HL-60 (cell line): ENCODE data around the gene ZNF211.

ENCODE experiments used
- DNase-seq, 2 experiments: peaks; one replicate each; pipeline ENCODE4 v3.0.0-alpha.2; 2010 to 2020; ENCODE audit warnings: low read depth in 1 of 2, low spot score in 1 of 2
- H3K27ac ChIP-seq: fragments of 250-450 bp; sonication (Bioruptor Pico); replicated peaks from 2 replicates; pipeline ENCODE4 v1.5.1; 2020; ENCODE audit warnings: mild to moderate bottlenecking, moderate library complexity
- H3K27me3 ChIP-seq: fragments of 250-450 bp; sonication (Bioruptor Pico); 2 replicates; pipeline ENCODE4 v1.5.1; 2021; ENCODE audit warnings: mild to moderate bottlenecking, moderate library complexity; ENCODE audit not compliant: insufficient read depth, poor library complexity, severe bottlenecking
- H3K4me3 ChIP-seq: replicated peaks from 2 replicates; pipeline ENCODE4 v1.5.1; 2011; ENCODE audit warnings: mild to moderate bottlenecking, control low read depth, low read length; ENCODE audit not compliant: insufficient read depth
- GABPA ChIP-seq: IDR thresholded peaks from 2 replicates; pipeline ENCODE4 v1.6.1; 2012; ENCODE audit warnings: low read depth
- POLR2AphosphoS5 ChIP-seq: IDR thresholded peaks from 2 replicates; pipeline ENCODE4 v1.6.1; 2012; ENCODE audit warnings: low read depth
- SPI1 ChIP-seq: IDR thresholded peaks from 2 replicates; pipeline ENCODE4 v1.6.1; 2012; ENCODE audit warnings: low read depth, mild to moderate bottlenecking, borderline replicate concordance
- TF ChIP-seq, protein P1 (sequence below): IDR thresholded peaks from 2 replicates; pipeline ENCODE4 v1.6.1; 2012; ENCODE audit warnings: low read depth; ENCODE audit not compliant: insufficient replicate concordance
- TF ChIP-seq, protein P2 (sequence below): IDR thresholded peaks from one replicate; pipeline ENCODE4 v1.5.1; 2011; ENCODE audit warnings: low read length, control low read depth, inconsistent platforms; ENCODE audit not compliant: insufficient read depth

Gene ZNF211

DNA sequence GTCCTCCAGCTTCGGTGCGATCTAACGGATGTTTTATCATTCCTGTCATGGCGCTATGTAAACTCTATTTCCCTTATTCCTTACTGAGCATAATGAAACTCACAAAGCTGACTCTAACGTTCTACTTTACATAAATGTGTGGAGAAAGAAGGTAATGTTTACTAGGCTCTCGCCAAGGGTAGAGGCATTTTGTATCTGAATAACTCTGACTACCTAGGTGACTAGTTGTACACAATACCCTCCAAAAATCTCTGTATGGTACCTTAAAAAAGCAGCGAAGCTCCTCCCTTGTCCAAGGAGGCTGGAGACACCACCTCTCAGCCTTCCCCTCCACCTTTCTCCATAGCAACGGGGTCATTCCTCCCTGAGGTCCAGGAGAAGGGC lies 33.6 kb upstream of the ZNF211 start:
- Histone ChIP-seq H3K27ac (peak overlapping the region; percentile 78; the same call in 1 of the 2 replicates), H3K27me3 (no peaks in the 10 kb centered on the region), H3K4me3 (peak overlapping the region; percentile 99)
- DNase-seq, result no peak
- TF ChIP-seq POLR2AphosphoS5 (no peak), GABPA (no peak), SPI1 (no peak)
- TF ChIP-seq, protein P1, sequence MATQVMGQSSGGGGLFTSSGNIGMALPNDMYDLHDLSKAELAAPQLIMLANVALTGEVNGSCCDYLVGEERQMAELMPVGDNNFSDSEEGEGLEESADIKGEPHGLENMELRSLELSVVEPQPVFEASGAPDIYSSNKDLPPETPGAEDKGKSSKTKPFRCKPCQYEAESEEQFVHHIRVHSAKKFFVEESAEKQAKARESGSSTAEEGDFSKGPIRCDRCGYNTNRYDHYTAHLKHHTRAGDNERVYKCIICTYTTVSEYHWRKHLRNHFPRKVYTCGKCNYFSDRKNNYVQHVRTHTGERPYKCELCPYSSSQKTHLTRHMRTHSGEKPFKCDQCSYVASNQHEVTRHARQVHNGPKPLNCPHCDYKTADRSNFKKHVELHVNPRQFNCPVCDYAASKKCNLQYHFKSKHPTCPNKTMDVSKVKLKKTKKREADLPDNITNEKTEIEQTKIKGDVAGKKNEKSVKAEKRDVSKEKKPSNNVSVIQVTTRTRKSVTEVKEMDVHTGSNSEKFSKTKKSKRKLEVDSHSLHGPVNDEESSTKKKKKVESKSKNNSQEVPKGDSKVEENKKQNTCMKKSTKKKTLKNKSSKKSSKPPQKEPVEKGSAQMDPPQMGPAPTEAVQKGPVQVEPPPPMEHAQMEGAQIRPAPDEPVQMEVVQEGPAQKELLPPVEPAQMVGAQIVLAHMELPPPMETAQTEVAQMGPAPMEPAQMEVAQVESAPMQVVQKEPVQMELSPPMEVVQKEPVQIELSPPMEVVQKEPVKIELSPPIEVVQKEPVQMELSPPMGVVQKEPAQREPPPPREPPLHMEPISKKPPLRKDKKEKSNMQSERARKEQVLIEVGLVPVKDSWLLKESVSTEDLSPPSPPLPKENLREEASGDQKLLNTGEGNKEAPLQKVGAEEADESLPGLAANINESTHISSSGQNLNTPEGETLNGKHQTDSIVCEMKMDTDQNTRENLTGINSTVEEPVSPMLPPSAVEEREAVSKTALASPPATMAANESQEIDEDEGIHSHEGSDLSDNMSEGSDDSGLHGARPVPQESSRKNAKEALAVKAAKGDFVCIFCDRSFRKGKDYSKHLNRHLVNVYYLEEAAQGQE, result no peak
- TF ChIP-seq, protein P2, sequence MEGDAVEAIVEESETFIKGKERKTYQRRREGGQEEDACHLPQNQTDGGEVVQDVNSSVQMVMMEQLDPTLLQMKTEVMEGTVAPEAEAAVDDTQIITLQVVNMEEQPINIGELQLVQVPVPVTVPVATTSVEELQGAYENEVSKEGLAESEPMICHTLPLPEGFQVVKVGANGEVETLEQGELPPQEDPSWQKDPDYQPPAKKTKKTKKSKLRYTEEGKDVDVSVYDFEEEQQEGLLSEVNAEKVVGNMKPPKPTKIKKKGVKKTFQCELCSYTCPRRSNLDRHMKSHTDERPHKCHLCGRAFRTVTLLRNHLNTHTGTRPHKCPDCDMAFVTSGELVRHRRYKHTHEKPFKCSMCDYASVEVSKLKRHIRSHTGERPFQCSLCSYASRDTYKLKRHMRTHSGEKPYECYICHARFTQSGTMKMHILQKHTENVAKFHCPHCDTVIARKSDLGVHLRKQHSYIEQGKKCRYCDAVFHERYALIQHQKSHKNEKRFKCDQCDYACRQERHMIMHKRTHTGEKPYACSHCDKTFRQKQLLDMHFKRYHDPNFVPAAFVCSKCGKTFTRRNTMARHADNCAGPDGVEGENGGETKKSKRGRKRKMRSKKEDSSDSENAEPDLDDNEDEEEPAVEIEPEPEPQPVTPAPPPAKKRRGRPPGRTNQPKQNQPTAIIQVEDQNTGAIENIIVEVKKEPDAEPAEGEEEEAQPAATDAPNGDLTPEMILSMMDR, result no peak

DNA sequence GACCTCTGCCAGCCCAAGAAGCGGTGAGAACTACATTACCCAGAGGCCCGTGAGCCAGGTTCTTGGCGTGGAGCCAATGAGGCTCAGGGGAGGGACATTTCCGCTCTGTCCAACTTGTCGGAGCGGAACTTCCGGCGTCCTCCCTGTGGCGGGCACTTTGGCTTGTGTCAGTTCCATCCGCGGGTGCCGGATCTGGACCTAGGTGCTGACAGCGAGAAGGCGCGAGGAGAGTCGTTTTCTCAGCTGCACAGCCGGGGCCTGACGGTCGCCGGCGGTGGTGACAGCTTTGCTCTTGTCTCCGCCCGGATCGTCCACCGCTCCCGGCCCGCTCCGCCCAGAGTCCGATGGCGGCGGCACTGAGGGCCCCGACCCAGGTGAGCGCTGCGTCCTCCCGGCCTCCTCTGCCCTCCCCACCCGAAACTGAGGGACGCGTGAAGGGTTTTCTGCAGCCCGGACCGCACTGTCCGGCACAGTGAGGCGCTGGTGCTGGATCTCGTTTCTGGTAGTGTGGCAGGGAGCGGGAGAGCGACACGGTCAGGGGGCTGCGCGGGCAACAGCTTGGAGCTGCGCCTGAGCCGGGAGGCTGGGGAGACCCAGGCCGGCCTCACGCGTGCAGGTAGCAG lies 33.1 kb upstream of the ZNF211 start, which contains the start of gene ZNF530:
Gene ZNF530, plus strand, starts transcription at position 125 of the 623 bp plus-strand sequence. CDS start 4,461 bp downstream, outside the sequence.
- TF ChIP-seq SPI1 (peak; percentile 38; the same call in 1 of the 2 replicates), GABPA (peak; percentile 95), POLR2AphosphoS5 (peak; percentile 86)
- TF ChIP-seq, protein P1, result no peak
- TF ChIP-seq, protein P2, result no peak
- peak; percentile 90 to 96 for DNase-seq
- Histone ChIP-seq H3K4me3 (peak within 1 kb of the TSS; percentile 99), H3K27ac (peak within 1 kb of the TSS; percentile 78), H3K27me3 (no peaks in the 10 kb centered on the region)

DNA sequence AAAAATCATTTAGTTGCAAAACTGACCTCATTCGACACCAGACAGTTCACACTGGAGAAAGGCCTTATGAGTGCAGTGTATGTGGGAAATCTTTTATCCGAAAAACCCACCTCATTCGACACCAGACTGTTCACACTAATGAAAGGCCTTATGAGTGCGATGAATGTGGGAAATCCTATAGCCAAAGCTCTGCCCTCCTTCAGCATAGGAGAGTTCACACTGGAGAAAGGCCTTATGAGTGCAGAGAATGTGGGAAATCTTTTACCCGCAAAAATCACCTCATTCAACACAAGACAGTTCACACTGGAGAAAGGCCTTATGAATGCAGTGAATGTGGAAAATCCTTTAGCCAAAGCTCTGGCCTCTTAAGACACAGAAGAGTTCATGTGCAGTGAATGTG lies 26.0 kb upstream of the ZNF211 start:
- DNase-seq, result no peak
- TF ChIP-seq, protein P2, result no peak
- no peak for TF ChIP-seq SPI1
- no peak for TF ChIP-seq POLR2AphosphoS5
- TF ChIP-seq, protein P1, result no peak
- TF ChIP-seq GABPA, result no peak

More for the DNA sequence above, 26.0 kb upstream of the ZNF211 start:
- Histone ChIP-seq H3K27ac (no peak overlapping the region), H3K4me3 (no peak overlapping the region), H3K27me3 (no peaks in the 10 kb centered on the region)
